DND-41 (cell line): ENCODE measurements around the gene PTPRD.

Experiments
- ATAC-seq: fragments of 200-7000 bp; cut with Tn5 transposase; 3 replicates; pipeline ENCODE4 v1.9.1; 2021; ENCODE audit warnings: low read depth; ENCODE audit not compliant: insufficient read depth
- DNase-seq: peaks from one replicate; pipeline ENCODE4 v3.0.0-alpha.2; 2020
- H2AFZ ChIP-seq: 2 replicates; pipeline ENCODE4 v1.6.0; 2012; ENCODE audit warnings: low read depth, low read length
- H3K27ac ChIP-seq: 2 replicates; pipeline ENCODE4 v1.5.1; 2012; ENCODE audit warnings: low read length, inconsistent platforms
- H3K27me3 ChIP-seq: fragments of 200-600 bp; sonication (generic); 2 replicates; pipeline ENCODE4 v1.6.0; 2012; ENCODE audit warnings: low read length, mild to moderate bottlenecking, inconsistent platforms; ENCODE audit not compliant: insufficient read depth, poor library complexity
- H3K36me3 ChIP-seq: 2 replicates; pipeline ENCODE4 v1.5.1; 2012; ENCODE audit warnings: low read length, inconsistent platforms; ENCODE audit not compliant: insufficient read depth
- H3K4me1 ChIP-seq: 2 replicates; pipeline ENCODE4 v1.5.1; 2012; ENCODE audit warnings: mild to moderate bottlenecking, low read length; ENCODE audit not compliant: insufficient read depth
- H3K4me2 ChIP-seq: 2 replicates; pipeline ENCODE4 v1.6.0; 2012; ENCODE audit warnings: mild to moderate bottlenecking, moderate library complexity, low read length, inconsistent platforms; ENCODE audit not compliant: insufficient read depth
- H3K4me3 ChIP-seq, 2 experiments: fragments of 200-600 bp in 1 of 2; shearing (Covaris generic) in 1 of 2; 2 replicates each; pipeline ENCODE4 v1.5.1; 2012 to 2016; ENCODE audit warnings: inconsistent platforms in 2 of 2, low read length in 2 of 2, mild to moderate bottlenecking in 2 of 2, low read depth in 1 of 2, moderate library complexity in 1 of 2
- H3K79me2 ChIP-seq: 2 replicates; pipeline ENCODE4 v1.6.0; 2012; ENCODE audit warnings: low read length, inconsistent platforms; ENCODE audit not compliant: insufficient read depth
- H3K9ac ChIP-seq: 2 replicates; pipeline ENCODE4 v1.6.0; 2012; ENCODE audit warnings: low read depth, mild to moderate bottlenecking, inconsistent platforms, low read length, moderate library complexity
- H3K9me3 ChIP-seq: 2 replicates; pipeline ENCODE4 v1.5.1; 2012; ENCODE audit warnings: low read length, moderate library complexity, mild to moderate bottlenecking, inconsistent platforms; ENCODE audit not compliant: insufficient read depth, severe bottlenecking
- H4K20me1 ChIP-seq: 2 replicates; pipeline ENCODE4 v1.6.0; 2012; ENCODE audit warnings: low read length; ENCODE audit not compliant: insufficient read depth
- EZH2 ChIP-seq: IDR thresholded peaks from 3 replicates; pipeline ENCODE4 v1.6.1; 2012; ENCODE audit warnings: borderline replicate concordance, low read depth, mild to moderate bottlenecking, moderate library complexity, low read length, inconsistent platforms; ENCODE audit not compliant: severe bottlenecking
- TF ChIP-seq, protein P1 (sequence below): IDR thresholded peaks from 2 replicates; pipeline ENCODE4 v1.5.1; 2012; ENCODE audit warnings: borderline replicate concordance, low read length, moderate library complexity, mild to moderate bottlenecking; ENCODE audit not compliant: poor library complexity, severe bottlenecking; ENCODE audit errors: extremely low read depth

Gene PTPRD

DNA sequence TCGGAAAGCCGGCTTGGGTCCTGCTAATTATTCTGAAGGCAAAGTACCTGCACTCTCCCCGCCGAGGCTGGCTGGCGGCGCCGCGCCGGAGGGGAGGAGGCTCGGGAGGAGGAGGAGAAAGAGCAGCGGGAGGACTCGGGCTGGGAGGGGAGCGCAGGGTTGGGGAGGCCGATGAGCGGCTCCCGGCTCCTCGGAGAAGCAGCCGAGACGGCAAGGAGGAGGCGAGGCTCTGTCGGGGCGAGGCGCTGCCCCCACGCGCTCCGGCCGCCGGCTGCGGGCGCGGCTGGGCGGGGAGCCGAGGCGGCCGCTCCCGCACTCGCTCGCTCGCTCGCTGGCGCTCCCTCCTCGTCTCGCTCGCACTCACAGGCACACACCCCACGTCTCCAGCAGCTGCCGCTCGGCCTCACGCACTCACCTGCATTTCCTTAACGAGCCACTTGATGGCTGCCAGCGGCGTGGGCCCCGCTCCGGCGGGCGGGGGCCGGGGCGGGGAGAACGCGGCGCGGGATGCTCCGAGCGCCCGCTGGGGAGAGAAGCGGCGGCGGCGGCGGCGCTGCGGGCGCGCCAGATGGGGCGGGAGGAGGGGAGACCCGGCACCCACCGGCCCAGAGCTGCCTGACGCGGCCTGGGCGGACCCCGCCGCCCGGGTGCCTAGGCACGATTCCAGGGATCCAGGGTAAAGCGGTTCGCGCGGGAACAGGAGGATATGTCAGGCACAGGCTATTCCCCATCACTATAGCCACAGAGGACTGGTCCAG is at the start of gene PTPRD:
PTPRD (minus strand) TSS at position 362 of the 758 bp plus-strand sequence.
- H3K36me3 ChIP-seq = no peaks in the 10 kb centered on the region
- TF ChIP-seq, protein P1, sequence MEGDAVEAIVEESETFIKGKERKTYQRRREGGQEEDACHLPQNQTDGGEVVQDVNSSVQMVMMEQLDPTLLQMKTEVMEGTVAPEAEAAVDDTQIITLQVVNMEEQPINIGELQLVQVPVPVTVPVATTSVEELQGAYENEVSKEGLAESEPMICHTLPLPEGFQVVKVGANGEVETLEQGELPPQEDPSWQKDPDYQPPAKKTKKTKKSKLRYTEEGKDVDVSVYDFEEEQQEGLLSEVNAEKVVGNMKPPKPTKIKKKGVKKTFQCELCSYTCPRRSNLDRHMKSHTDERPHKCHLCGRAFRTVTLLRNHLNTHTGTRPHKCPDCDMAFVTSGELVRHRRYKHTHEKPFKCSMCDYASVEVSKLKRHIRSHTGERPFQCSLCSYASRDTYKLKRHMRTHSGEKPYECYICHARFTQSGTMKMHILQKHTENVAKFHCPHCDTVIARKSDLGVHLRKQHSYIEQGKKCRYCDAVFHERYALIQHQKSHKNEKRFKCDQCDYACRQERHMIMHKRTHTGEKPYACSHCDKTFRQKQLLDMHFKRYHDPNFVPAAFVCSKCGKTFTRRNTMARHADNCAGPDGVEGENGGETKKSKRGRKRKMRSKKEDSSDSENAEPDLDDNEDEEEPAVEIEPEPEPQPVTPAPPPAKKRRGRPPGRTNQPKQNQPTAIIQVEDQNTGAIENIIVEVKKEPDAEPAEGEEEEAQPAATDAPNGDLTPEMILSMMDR = no peak
- TF ChIP-seq EZH2 = no peak
- no peak within 1 kb of the TSS for H2AFZ ChIP-seq
- no peaks in the 10 kb centered on the region for H3K27me3 ChIP-seq
- DNase-seq (no peak), ATAC-seq (no peak)
- no peaks in the 10 kb centered on the region for H3K4me1 ChIP-seq
- no peak within 1 kb of the TSS for H3K9ac ChIP-seq
- H3K27ac ChIP-seq = no peak within 1 kb of the TSS
- no peaks in the 10 kb centered on the region for H4K20me1 ChIP-seq
- no peak within 1 kb of the TSS for H3K4me3 ChIP-seq
- no peak within 1 kb of the TSS for H3K4me2 ChIP-seq
- H3K9me3 ChIP-seq = no peaks in the 10 kb centered on the region
- no peaks in the 10 kb centered on the region for H3K79me2 ChIP-seq

DNA sequence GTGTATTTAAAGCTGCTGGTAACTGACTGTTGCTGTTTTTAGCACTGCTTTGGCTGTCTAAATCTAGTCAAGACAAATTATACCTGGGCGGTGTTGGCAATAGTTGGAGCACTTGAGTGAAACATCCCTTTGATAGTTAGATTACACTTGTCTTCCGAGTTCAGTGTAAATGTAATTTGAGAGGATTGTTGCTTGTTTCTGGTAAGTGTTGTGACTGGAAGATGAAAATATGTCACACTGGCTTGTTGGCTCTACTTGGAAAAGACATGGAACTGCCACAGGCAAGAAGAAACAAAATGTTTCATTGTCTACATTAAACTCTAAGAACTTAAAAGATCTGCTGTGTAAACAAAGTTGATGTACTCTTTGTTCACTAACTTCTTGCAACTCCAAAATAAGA is 49.2 kb upstream of the PTPRD start:
- H3K27me3 ChIP-seq = no peaks in the 10 kb centered on the region
- H3K36me3 ChIP-seq = no peaks in the 10 kb centered on the region
- H4K20me1 ChIP-seq = no peaks in the 10 kb centered on the region
- ATAC-seq = no peak
- H3K79me2 ChIP-seq = no peaks in the 10 kb centered on the region
- no peak overlapping the region for H3K4me2 ChIP-seq
- H3K9me3 ChIP-seq = no peaks in the 10 kb centered on the region
- H3K27ac ChIP-seq = no peak overlapping the region
- H3K4me3 ChIP-seq = no peak overlapping the region
- H3K4me1 ChIP-seq = no peaks in the 10 kb centered on the region
- no peak for DNase-seq
- no peak for TF ChIP-seq EZH2
- TF ChIP-seq, protein P1 = no peak
- no peak overlapping the region for H3K9ac ChIP-seq
- no peak overlapping the region for H2AFZ ChIP-seq

DNA sequence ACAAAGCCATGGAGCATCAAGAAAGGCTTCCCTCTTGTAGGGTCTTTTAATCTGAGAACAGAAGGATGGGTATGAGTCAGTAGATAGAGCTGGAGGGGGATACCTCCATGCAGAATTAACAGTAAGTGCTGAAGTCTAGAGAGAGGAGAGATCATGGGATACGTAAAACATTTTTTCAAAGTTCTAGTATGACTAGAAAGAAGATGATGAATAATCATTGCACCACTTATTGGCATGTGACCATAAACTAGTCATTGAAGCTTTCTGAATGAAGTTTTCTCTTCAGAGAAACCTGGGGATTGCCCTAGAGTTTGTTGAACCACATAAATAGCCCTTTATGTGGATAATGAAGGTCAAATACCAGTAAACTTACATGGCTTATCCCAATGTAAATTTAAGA is 48.6 kb upstream of the PTPRD start:
- TF ChIP-seq, protein P1 = no peak
- TF ChIP-seq EZH2 = no peak
- H3K27ac ChIP-seq = no peak overlapping the region
- no peak for DNase-seq

More for the DNA sequence above, 48.6 kb upstream of the PTPRD start:
- H4K20me1 ChIP-seq = no peaks in the 10 kb centered on the region
- H3K9me3 ChIP-seq = no peaks in the 10 kb centered on the region
- H2AFZ ChIP-seq = no peak overlapping the region
- H3K9ac ChIP-seq = no peak overlapping the region
- ATAC-seq = no peak
- H3K4me3 ChIP-seq = no peak overlapping the region
- H3K79me2 ChIP-seq = no peaks in the 10 kb centered on the region
- no peaks in the 10 kb centered on the region for H3K36me3 ChIP-seq
- H3K4me1 ChIP-seq = no peaks in the 10 kb centered on the region
- H3K27me3 ChIP-seq = no peaks in the 10 kb centered on the region
- H3K4me2 ChIP-seq = no peak overlapping the region
